ENCODE measurements around the gene GBF1. TPM values are rescaled to one million over a fixed set of nuclear protein-coding genes. Genes with fewer than 3 reads are reported as not detected.

GBF1 gene
- total RNA-seq, 1 donor from 2014 or later, result 10.3 TPM

DNA sequence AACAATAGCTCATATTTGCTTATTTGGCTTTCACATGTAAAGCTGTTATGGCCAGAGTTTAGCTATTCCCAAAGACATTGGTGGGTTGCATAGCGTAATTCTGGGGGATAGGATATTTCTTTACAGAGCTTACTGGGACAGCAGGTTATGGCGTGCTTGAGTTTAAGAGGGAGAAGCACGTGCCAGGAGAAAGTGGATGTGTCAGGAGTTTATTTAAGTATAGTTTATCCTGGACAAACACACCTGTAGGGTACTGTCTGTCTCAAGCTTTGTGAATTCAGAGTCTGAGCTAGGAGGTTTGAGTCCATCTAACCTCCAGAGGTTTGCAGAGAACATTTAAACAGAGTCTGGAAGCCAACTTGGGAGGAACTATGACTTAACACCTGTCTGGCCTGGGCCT lies 21.3 kb downstream of the GBF1 start:
- DNase-seq (ENCODE audit: low read depth in 2 of 2), result no peak

GRCh38 chr10:102267748-102268147 lies 22.4 kb downstream of the GBF1 start:
- DNase-seq (ENCODE audit: low read depth in 2 of 2), result no peak

DNA sequence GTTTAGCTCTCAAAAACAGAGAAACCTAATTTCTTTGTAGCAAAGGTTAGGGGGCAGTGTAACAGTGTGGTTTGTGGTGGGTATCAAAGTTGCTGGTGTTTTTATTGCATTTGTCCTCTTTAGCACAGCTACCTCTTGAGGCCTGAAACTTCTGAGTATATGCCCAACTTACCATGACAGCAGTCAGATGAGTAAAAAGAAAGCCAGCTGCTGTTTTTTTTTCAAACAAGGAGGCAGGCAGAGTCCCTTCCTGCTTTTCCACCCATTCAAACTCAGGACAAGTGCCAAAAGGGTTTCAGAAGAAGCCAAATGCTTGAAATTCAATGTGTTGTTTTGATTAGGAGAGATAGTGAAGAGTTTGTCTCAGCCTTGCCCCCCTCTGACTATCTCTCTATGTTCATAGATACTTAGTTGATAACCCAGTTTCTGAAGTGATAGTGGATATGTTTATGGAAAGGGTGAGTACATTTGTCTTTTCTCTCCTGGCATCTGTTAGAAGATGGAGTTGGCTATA lies 23.1 kb downstream of the GBF1 start:
- peak in 1 of 2 donors; percentile 32 for DNase-seq (ENCODE audit: low read depth in 2 of 2)

DNA sequence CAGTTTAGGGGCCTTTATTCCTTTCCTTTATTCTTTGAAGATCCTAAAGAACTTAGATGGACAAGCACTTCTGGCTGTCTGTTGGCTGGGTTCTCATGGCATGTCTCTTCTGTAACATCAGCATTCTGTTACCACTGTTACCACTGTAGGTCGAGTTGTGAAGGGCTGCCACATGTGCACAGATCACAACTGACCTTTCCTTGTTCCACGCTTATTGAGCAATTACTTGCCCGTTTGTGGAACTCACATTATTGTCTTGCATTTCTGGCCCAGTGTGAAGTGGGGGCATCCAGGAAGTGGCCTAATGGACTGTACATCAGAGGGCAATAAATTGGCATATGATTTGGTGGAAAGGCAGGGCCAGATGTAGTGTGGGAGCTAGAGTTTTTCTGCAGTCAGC lies 23.7 kb downstream of the GBF1 start:
- DNase-seq (ENCODE audit: low read depth in 2 of 2), result no peak

DNA sequence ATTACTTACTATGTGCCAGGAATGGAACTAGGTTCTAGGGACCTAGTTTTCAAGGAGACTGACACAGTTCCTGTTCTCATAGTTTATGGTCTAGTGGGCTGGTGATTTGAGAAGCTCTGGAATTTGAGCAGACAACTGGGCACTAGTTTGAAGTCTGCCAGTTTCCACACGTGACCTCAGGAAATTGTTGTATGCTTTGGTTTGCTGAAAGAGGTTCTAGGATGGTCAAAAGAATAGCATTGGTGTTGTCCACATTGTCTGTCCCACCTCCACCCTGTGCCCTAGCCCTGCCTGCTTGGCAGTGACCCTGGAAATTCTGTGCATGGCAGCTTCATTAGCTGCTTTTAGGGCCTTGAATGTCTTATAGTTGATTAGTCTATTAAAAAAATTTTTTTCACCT lies 28.7 kb downstream of the GBF1 start:
- peak in 1 of 2 donors; percentile 17 for DNase-seq (ENCODE audit: low read depth in 2 of 2)

- no peak for DNase-seq (ENCODE audit: low read depth in 2 of 2)
Measured at GRCh38 chr10:102275343-102275742, 30.0 kb downstream of the GBF1 start.

DNA sequence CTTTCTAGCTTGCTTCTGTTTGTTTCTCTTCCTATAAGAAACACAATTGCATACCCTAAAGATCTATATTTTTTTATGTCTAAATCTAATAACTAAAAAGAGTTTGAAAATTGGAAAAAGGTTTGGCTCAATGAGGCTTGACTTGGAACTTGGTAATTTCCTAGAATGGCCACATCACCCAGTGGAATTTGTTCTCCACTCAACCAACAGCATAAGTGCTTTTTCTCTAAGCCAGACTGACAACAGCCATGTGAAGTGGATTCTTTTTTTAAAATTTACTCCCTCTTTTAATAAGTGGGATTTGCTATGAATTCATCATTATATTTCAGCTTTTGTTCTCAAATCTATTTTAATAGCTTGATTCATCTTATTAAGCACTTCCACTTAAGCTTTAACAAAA lies 33.8 kb downstream of the GBF1 start:
- DNase-seq (ENCODE audit: low read depth in 2 of 2), result no peak

- peak; percentile 66 to 86 for DNase-seq (ENCODE audit: low read depth in 2 of 2)
Measured at GRCh38 chr10:102280397-102281101, 35.2 kb downstream of the GBF1 start.

- DNase-seq (ENCODE audit: low read depth in 2 of 2), result peak in 1 of 2 donors; percentile 73
Measured at GRCh38 chr10:102281102-102281487, 35.8 kb downstream of the GBF1 start.

DNA sequence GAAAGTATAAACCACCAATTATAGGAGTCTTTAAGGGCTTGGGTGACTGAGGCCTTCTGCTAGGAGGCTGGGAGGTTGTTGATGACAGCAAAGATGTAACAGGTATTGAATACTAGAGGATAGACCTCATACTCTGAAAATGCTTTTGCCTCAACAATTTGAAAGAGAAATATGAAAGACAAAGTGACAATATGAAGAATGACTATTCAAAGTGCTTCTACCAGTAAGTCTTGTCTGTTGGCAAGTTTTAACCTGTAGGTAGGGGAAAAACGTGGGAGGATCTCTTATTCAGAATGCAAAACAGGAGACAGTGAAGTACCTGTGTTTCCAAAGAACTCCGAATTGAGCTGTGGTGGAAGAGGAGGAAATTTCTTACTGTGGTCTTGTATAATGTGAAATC lies 38.2 kb downstream of the GBF1 start:
- DNase-seq (ENCODE audit: low read depth in 2 of 2), result no peak

DNA sequence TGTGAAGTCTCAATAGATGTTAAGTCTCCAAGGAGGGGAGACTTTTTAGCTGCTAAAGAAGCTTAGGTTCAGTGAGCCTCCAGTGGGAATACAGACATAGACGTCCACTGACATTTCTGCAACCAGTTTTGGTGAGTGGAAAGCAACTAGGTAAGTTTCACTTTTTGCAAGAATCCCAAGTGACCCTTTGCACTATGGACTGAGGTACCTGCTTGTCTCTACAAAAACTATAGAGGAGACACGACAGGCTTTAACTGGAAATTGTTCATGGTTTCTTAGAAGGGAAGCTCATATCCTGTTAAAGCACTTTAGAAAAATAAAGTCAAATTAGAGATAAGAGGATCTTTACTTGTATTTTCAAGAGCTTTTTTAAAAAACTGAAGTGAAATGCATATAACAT lies 38.6 kb downstream of the GBF1 start:
- no peak for DNase-seq (ENCODE audit: low read depth in 2 of 2)

- no peak for DNase-seq (ENCODE audit: low read depth in 2 of 2)
Measured at GRCh38 chr10:102284531-102284930, 39.2 kb downstream of the GBF1 start.

DNA sequence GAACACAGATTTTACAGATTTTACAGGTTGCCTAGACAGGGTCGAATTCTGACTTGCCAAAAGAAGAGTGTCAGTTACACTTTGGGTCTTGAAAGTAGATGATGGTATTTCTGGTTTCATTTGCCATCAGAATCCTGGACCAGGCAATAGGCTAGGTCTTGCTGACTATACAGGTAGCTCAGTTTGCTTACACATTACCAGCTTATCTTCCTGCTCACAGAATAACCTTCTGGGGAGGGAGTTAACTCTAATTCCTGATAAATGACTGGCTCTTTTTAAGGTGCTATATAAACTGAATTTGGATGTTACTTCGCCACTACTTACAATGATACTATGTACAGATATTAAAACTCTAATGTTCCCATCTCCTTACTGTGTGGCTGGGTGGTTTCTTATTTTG lies 39.8 kb downstream of the GBF1 start:
- no peak for DNase-seq (ENCODE audit: low read depth in 2 of 2)

DNA sequence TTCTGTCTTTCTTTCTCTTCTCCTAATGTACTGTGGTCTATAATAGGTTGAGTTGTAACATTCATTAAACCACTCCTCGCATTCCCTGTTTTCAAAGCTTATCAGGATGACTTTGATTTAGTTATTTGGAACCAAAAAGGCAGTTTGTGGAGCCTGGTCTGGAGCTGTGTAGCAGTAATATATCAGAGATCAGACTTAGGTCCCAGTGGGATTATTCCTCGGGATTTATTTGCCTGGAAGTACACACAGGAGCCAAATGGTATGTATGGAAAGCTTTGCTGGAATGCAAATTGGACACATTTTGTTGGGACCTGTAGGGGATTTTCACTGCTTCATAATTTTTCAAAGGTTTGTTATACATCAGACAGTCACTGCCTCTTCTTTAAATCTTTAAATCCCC lies 40.9 kb downstream of the GBF1 start:
- no peak for DNase-seq (ENCODE audit: low read depth in 2 of 2)

- DNase-seq (ENCODE audit: low read depth in 2 of 2), result no peak
Measured at GRCh38 chr10:102287538-102287937, 42.2 kb downstream of the GBF1 start.

DNA sequence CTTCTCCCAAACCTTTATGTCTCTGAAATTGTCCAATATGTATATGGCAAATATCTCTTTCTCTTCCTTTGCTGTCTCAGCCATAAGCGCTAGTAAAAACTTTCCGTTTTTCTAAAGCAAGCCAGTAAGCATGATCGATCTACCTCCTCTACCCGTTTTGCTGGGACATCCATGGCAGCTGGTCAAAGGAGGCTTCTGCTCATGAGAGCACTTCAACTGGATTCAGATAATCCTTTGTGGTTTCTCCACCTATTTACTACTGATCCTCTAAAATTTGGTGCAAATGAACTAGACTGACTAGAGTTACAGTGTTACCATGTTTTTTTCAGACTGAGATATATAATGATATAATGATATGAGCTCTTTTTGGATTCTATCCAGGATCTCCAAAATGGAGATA lies 42.7 kb downstream of the GBF1 start:
- no peak for DNase-seq (ENCODE audit: low read depth in 2 of 2)

GRCh38 chr10:102289356-102289755 lies 44.0 kb downstream of the GBF1 start:
- no peak for DNase-seq (ENCODE audit: low read depth in 2 of 2)

GRCh38 chr10:102289840-102290239 lies 44.5 kb downstream of the GBF1 start:
- no peak for DNase-seq (ENCODE audit: low read depth in 2 of 2)

DNA sequence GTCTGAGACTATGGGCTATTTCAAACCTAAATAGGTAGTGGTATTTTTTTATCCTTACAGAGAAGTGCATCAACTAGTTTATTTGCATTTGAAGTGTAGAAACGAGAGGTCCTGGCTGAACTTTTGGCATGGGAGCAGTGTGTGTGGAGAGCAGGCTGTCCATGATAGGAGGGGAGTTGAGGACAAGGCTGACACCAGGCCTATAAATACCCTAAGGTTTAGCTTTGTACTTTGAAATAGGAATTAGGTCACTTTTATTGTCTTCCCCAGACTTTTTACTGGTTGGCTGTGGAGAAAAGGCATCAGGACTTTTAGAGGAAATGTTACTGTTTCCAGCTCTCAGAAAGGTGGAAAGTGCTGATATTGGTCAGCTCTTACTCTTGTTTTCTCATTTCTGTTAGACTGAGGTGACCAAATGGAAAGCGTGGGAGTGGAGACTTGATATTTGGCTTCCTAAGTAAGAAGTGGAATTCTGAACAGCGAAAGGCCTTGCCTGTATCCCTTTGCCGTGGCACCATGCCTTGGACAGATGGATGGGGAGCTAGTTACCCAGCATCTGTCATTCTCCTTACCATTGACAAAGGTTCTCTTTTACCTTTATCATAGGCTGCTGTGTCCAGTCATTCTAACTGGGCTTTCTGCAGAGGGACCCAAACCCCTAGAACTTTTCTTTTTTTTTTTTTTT lies 46.0 kb downstream of the GBF1 start:
- DNase-seq (ENCODE audit: low read depth in 2 of 2), result peak in 1 of 2 donors; percentile 34

DNA sequence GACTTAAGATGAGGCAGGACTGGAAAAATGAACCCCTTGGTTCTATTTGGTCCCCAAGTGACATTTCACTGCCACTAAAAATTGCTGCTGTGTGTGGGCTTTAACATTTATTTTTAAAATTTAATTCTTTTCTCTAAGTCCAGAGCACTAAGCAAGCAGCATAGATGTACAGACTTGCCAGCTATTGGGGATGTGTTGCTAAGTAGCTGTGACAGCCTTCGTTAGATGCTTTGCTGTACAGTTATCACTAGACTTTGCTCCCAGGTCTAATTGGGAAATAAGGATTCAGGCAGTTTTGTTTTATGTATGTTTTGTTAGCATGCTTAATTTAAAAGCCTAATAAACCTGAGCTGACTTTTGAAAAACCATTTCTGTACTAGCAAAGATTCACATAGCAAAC lies 51.8 kb downstream of the GBF1 start:
- no peak for DNase-seq (ENCODE audit: low read depth in 2 of 2)

DNA sequence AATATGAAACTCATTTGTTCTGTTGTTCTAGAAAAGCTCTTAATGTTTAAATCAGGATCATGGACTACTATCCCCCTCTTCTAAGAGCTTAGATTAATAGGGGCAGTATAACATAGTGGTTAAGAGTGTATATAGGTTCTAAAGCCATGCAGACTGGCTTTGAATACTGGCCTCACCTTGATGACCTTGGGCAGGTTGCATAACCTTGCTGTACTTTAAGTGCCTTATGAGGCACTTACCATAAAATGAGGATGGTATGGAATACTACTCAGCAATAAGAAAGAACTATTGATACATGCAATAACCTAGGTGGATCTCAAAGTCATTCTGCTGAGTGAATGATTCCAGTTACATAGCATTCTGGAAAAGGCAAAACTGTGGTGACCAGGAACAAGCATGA lies 53.6 kb downstream of the GBF1 start:
- DNase-seq (ENCODE audit: low read depth in 2 of 2), result no peak

DNA sequence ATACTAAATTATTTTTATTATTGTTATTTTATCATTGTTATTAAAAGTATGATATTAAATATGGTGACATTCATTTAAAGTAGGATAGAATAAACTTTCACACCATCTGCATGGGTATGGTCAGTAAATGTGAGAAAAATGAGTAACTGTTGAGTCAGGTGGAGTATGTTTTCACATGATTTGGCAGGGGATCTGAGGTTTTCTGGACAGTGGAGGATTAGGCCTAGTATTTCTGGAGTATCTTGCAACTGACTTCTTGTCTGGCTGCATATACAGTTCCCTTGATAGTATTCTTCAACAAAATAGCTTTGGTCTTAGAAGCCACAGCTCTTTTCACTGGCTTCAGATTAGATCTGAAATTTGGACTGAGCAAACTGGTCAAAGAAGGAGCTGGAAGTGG lies 54.5 kb downstream of the GBF1 start:
- peak; percentile 47 to 63 for DNase-seq (ENCODE audit: low read depth in 2 of 2)

DNA sequence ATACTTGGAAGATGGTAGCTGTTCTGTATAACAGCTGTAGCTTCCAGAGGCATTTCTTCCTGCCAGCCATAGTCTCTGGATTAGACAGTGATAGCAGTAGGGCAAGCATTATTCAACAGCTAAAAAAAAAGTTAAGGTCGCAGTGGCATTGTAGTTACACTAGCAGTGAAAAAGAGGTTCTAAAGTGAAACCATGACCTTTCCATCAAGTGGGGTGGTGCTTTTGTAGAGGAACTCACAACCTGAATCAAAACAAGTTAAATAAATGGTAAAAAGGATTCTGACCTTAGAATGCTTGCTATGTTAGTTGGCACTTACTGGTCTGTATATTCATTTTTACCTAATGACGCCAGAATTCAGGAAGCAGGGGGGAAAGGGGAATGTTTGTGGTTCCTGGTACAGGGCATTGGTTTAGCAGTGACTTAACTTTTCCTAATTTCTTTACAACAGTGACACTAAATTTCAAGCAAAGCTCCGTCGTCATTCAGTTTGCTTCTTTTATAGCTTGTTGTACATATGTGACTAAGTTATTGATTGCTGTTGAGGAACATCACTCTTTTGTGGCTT lies 55.0 kb downstream of the GBF1 start:
- DNase-seq (ENCODE audit: low read depth in 2 of 2), result peak; percentile 87 to 93
